ENCODE results near the gene PPARG.

PPARG gene

DNA sequence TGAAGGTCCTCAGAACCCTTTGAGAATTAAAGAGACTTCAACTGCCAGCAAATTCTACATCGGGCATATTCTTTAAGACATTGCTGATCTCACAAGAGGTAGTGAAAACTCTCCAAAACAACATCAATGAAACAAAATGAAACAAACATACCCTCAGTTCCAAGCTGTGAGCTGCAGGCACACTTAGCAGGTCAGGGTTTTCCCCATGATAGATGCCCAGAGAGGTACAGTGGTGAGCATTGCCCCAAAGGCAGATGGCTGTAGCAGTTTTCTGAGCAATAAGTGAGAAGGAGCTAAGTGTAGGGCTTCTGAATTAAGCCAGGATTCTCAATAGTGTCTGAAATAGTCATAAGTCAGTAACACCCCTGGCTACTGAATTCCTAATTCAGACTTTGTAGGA is 99.3 kb downstream of the PPARG start:
- ChIA-PET POLR2A (ENCODE audit: low non-redundant PET) (no interaction called here), CTCF (no interaction called here)
- no peak overlapping the region for H3K27ac ChIP-seq
- TF ChIP-seq CTCF (conservative IDR thresholded peaks at IDR 0.05; ENCODE audit: low read depth) = no peak
- no peak for DNase-seq (ENCODE audit: low spot score)

DNA sequence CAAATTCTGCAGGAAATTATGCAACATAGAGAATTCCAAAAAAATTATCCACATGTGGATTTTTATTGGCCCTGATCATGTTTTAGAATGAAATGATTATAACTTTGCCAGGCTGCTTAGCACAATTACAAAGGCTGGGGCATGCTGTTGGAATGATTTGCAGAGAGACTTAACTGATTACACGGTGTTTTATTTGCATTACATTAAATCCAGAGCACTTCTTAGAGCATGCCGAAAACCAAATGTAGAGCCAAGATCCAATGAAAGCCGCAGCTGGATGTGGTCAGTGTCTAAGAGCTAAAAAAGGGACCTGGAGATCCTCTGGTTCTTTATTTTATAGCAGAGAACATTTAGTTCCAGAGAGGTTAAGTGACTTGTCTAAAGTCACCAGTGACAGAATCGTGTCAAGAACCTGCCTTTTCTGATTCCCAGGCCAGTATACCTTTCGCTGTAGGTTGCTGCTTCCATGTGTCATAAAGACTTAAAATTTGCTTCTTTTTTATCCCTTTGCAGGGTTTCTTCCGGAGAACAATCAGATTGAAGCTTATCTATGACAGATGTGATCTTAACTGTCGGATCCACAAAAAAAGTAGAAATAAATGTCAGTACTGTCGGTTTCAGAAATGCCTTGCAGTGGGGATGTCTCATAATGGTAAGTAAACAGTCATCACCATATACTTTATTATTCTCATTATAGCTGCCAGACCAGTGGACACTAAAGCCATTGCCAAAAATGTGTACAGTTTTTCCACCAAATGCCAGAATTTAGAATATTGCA is 103.4 kb downstream of the PPARG start:
- no peak for DNase-seq (ENCODE audit: low spot score)
- POLR2A ChIA-PET (ENCODE audit: low non-redundant PET) = no interaction called here
- no peak overlapping the region for H3K27ac ChIP-seq
- CTCF ChIA-PET = no interaction called here
- TF ChIP-seq CTCF (conservative IDR thresholded peaks at IDR 0.05; ENCODE audit: low read depth) = no peak

DNA sequence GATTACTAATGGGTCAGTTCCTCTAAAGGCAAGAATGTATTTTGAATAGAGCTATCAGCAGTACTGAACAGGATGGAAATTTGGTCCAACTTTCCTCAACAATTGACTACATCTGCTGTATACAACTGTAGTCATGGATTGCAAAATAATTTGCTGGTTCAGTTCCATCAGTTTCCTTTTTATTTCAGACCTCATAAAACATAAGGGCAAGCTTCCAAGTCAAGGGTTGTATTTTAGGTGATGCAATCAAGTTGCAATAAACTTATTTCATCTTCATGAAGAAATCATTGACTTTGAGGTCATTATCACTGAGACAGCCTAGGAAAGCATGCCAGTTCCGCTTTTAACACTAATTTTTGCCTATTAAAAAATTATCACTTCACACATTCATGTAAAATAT is 105.0 kb downstream of the PPARG start:
- no peak overlapping the region for H3K27ac ChIP-seq
- ChIA-PET CTCF (no interaction called here), POLR2A (ENCODE audit: low non-redundant PET) (no interaction called here)
- peak; percentile 13 for DNase-seq (ENCODE audit: low spot score)
- no peak for TF ChIP-seq CTCF (conservative IDR thresholded peaks at IDR 0.05; ENCODE audit: low read depth)

DNA sequence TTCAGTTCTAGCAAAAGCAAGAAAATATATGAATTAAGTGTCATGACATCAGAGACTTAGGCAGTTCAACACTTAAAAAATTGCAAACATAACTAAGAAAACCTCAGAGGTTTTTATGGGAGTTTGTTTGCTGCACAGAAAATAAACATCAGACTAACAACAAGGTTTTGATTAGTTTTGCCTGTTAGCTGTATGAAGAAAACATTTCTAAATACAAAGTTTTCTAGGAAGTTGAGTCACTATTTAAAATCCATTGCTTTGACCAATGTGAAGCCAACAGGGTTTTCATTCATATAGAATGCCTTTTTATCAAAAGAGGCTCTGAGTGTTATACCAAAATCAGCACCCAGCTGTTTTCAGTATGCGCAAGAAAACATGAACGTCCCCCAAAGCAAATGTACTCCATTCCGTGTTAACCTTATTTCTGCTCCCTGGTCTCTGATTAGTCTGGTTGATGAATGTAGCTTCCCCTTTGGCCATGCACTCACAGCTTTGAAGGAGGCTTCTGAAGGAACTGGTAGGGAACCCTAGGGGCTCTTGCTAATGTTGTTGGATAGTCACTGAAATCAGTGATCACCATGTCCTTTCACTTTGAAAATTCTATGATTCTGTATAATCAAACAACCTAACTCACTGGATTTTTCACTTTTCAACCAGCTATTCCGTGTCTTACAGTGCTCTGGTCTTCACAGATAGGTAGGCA is 105.8 kb downstream of the PPARG start:
- no peak overlapping the region for H3K27ac ChIP-seq
- ChIA-PET CTCF (no interaction called here), POLR2A (ENCODE audit: low non-redundant PET) (no interaction called here)
- DNase-seq (ENCODE audit: low spot score) = no peak
- TF ChIP-seq CTCF (conservative IDR thresholded peaks at IDR 0.05; ENCODE audit: low read depth) = no peak

DNA sequence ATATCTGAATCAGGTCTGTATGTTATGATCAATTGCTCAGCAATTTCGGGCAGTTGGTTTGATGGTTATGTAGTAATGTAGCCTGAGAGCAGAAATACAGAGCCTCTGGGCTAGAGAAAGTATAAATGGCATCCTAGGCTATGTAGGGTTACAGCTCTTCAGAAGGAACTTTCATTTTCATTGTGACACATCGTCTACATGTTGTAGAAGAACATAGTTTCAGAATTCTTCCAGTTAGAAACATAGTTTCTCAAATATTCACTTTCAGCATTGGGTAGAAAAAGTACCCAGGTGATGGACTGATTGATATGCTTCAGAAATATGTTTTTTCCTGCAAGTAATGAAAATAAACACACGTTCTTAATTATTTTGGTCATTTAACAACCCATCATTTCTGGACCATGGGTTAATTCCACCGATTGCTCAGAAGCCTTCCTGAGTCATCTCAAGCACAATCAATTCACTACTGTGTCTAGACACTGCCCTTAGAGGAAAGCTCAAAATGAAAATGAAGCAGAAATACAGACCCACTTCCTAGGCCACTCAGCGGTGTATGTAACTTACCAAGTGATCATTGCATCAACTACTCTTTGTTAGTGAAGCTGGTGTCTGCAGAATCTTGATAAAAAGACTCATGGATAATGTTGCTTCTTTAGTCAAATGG is 106.6 kb downstream of the PPARG start:
- H3K27ac ChIP-seq = no peak overlapping the region
- ChIA-PET CTCF (no interaction called here), POLR2A (ENCODE audit: low non-redundant PET) (no interaction called here)
- no peak for DNase-seq (ENCODE audit: low spot score)
- TF ChIP-seq CTCF (conservative IDR thresholded peaks at IDR 0.05; ENCODE audit: low read depth) = no peak

DNA sequence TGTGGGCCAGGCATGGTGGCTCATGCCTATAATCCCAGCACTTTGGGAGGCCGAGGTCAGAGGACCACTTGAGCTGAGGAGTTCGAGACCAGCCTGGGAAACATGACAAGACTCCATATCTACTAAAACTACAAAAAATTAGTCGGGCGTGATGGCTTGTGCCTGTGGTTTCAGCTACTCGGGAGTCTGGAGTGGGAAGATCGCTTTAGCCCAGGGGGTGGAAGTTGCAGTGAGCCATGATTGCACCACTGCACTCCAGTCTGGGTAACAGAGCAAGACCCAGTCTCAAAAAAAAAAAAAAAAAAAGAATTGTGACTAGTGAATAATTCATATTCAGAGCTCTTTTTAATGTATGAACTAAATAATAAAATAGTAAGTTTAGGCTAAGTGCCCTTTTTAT is 107.6 kb downstream of the PPARG start:
- TF ChIP-seq CTCF (conservative IDR thresholded peaks at IDR 0.05; ENCODE audit: low read depth) = no peak
- CTCF ChIA-PET = no interaction called here
- POLR2A ChIA-PET (ENCODE audit: low non-redundant PET) = interaction anchor here (0.6 kb wide), 1 partner anchor 141 kb away, joined by 7 read pairs; no protein-coding TSS in a partner anchor
- no peak for DNase-seq (ENCODE audit: low spot score)
- H3K27ac ChIP-seq = no peak overlapping the region
